ENCODE data around the gene GLYR1. TPM values are rescaled to one million over a fixed set of nuclear protein-coding genes. Genes with fewer than 3 reads are reported as not detected.

The GLYR1 gene
- total RNA-seq, 2 donors from 2014 or later: 99.3 to 108 TPM

- TF ChIP-seq CTCF (conservative IDR thresholded peaks at IDR 0.05): no peak
- no peaks in the 10 kb centered on the region for H3K27me3 ChIP-seq (ENCODE audit: control insufficient read depth, insufficient read depth, low read length, poor library complexity, severe bottlenecking)
- peaks cover 6% of the 10 kb centered on the region for H3K4me1 ChIP-seq (ENCODE audit: control insufficient read depth, insufficient read depth, low read length)
- peak overlapping the region; percentile 59 for H3K27ac Mint-ChIP-seq
- no peak overlapping the region for H3K4me3 ChIP-seq (ENCODE audit: low read length)
- no peaks in the 10 kb centered on the region for H3K9me3 ChIP-seq (ENCODE audit: control insufficient read depth, low read length)
- 92 to 97% methylated on average over 8 to 11 of the region's 11 CpGs for WGBS, 2 experiments (ENCODE audit: insufficient coverage in 1 of 2, insufficient read length in 1 of 2)
- no peaks in the 10 kb centered on the region for H3K27me3 Mint-ChIP-seq (ENCODE audit: insufficient read depth)
- DNase-seq: no peak
- H3K36me3 Mint-ChIP-seq (ENCODE audit: low read depth): peaks cover 86% of the 10 kb centered on the region
- H3K9ac ChIP-seq (ENCODE audit: extremely low read depth, low read length, poor library complexity, severe bottlenecking): no peak overlapping the region
- no peaks in the 10 kb centered on the region for H3K9me3 Mint-ChIP-seq
- no peak overlapping the region for H3K27ac ChIP-seq (ENCODE audit: low read depth, low read length)
- H3K36me3 ChIP-seq (ENCODE audit: control insufficient read depth, insufficient read depth, low read length): peaks cover 83% of the 10 kb centered on the region
- H3K4me1 Mint-ChIP-seq: peaks cover 5% of the 10 kb centered on the region
- H3K4me3 Mint-ChIP-seq: no peak overlapping the region
These were observed 35.7 kb upstream of the GLYR1 start for GRCh38 chr16:4882633-4883285.

GRCh38 chr16:4882000-4882632 is 35.0 kb upstream of the GLYR1 start:
- Histone ChIP-seq H3K9me3 (ENCODE audit: control insufficient read depth, low read length) (no peaks in the 10 kb centered on the region), H3K36me3 (ENCODE audit: control insufficient read depth, insufficient read depth, low read length) (peaks cover 84% of the 10 kb centered on the region), H3K4me3 (ENCODE audit: low read length) (peak overlapping the region; percentile 2), H3K4me1 (ENCODE audit: control insufficient read depth, insufficient read depth, low read length) (peaks cover 6% of the 10 kb centered on the region), H3K27me3 (ENCODE audit: control insufficient read depth, insufficient read depth, low read length, poor library complexity, severe bottlenecking) (no peaks in the 10 kb centered on the region), H3K9ac (ENCODE audit: extremely low read depth, low read length, poor library complexity, severe bottlenecking) (peak overlapping the region; percentile 8), H3K27ac (ENCODE audit: low read depth, low read length) (no peak overlapping the region)
- H3K36me3 Mint-ChIP-seq (ENCODE audit: low read depth): peaks cover 85% of the 10 kb centered on the region
- H3K4me1 Mint-ChIP-seq: peaks cover 5% of the 10 kb centered on the region
- no peaks in the 10 kb centered on the region for H3K9me3 Mint-ChIP-seq
- TF ChIP-seq CTCF (conservative IDR thresholded peaks at IDR 0.05): no peak
- WGBS, 2 experiments (ENCODE audit: insufficient coverage in 1 of 2, insufficient read length in 1 of 2): 89 to 97% methylated on average over 6 to 13 of the region's 14 CpGs
- no peak overlapping the region for H3K27ac Mint-ChIP-seq
- no peaks in the 10 kb centered on the region for H3K27me3 Mint-ChIP-seq (ENCODE audit: insufficient read depth)
- H3K4me3 Mint-ChIP-seq: no peak overlapping the region
- no peak for DNase-seq

- H3K27me3 ChIP-seq (ENCODE audit: control insufficient read depth, insufficient read depth, low read length, poor library complexity, severe bottlenecking): no peaks in the 10 kb centered on the region
- no peak overlapping the region for H3K9ac ChIP-seq (ENCODE audit: extremely low read depth, low read length, poor library complexity, severe bottlenecking)
- H3K4me1 ChIP-seq (ENCODE audit: control insufficient read depth, insufficient read depth, low read length): peaks cover 6% of the 10 kb centered on the region
- peaks cover 88% of the 10 kb centered on the region for H3K36me3 ChIP-seq (ENCODE audit: control insufficient read depth, insufficient read depth, low read length)
- DNase-seq: no peak
- Mint-ChIP-seq H3K27me3 (ENCODE audit: insufficient read depth) (no peaks in the 10 kb centered on the region), H3K9me3 (no peaks in the 10 kb centered on the region), H3K4me1 (peaks cover 5% of the 10 kb centered on the region), H3K27ac (no peak overlapping the region), H3K36me3 (ENCODE audit: low read depth) (peaks cover 79% of the 10 kb centered on the region), H3K4me3 (no peak overlapping the region)
- no peak for TF ChIP-seq CTCF (conservative IDR thresholded peaks at IDR 0.05)
- no peak overlapping the region for H3K4me3 ChIP-seq (ENCODE audit: low read length)
- H3K27ac ChIP-seq (ENCODE audit: low read depth, low read length): no peak overlapping the region
- no peaks in the 10 kb centered on the region for H3K9me3 ChIP-seq (ENCODE audit: control insufficient read depth, low read length)
- WGBS, 2 experiments (ENCODE audit: insufficient coverage in 1 of 2, insufficient read length in 1 of 2): 93% methylated on average over 17 of the region's 17 CpGs
These were observed 33.0 kb upstream of the GLYR1 start for GRCh38 chr16:4880006-4880580.

Measured in endodermal cell (in vitro differentiated cells).